ENCODE data around the gene DDI1. TPM values are rescaled to one million over a fixed set of nuclear protein-coding genes. Genes with fewer than 3 reads are reported as not detected.

DDI1 gene
- total RNA-seq, 1 donor from 2014 or later, result not detected

- no peaks in the 10 kb centered on the region for H3K9me3 Mint-ChIP-seq (ENCODE audit: unreplicated experiment)
- no peak for DNase-seq (ENCODE audit: extremely low spot score, unreplicated experiment)
- no peak for TF ChIP-seq CTCF (IDR thresholded peaks at IDR 0.05)
These were observed 20.6 kb upstream of the DDI1 start for GRCh38 chr11:104015649-104016415.

GRCh38 chr11:104024572-104024971, 11.9 kb upstream of the DDI1 start:
- Mint-ChIP-seq H3K9me3 (ENCODE audit: unreplicated experiment) (no peaks in the 10 kb centered on the region), H3K4me3 (ENCODE audit: unreplicated experiment) (no peak overlapping the region), H3K27me3 (ENCODE audit: unreplicated experiment) (no peaks in the 10 kb centered on the region), H3K36me3 (ENCODE audit: unreplicated experiment) (no peaks in the 10 kb centered on the region), H3K4me1 (ENCODE audit: unreplicated experiment) (no peaks in the 10 kb centered on the region), H3K27ac (ENCODE audit: unreplicated experiment) (no peak overlapping the region)
- DNase-seq (ENCODE audit: extremely low spot score, unreplicated experiment), result no peak
- no peak for TF ChIP-seq CTCF (IDR thresholded peaks at IDR 0.05)

More at GRCh38 chr11:104015649-104016415, 20.6 kb upstream of the DDI1 start:
- H3K4me1 Mint-ChIP-seq (ENCODE audit: unreplicated experiment), result no peaks in the 10 kb centered on the region
- no peaks in the 10 kb centered on the region for H3K36me3 Mint-ChIP-seq (ENCODE audit: unreplicated experiment)
- H3K4me3 Mint-ChIP-seq (ENCODE audit: unreplicated experiment), result no peak overlapping the region
- H3K27ac Mint-ChIP-seq (ENCODE audit: unreplicated experiment), result no peak overlapping the region
- H3K27me3 Mint-ChIP-seq (ENCODE audit: unreplicated experiment), result no peaks in the 10 kb centered on the region

GRCh38 chr11:104028476-104029263, 7.8 kb upstream of the DDI1 start:
- TF ChIP-seq CTCF (IDR thresholded peaks at IDR 0.05), result no peak
- no peaks in the 10 kb centered on the region for H3K36me3 Mint-ChIP-seq (ENCODE audit: unreplicated experiment)
- no peak for DNase-seq (ENCODE audit: extremely low spot score, unreplicated experiment)
- peaks cover 7% of the 10 kb centered on the region for H3K4me1 Mint-ChIP-seq (ENCODE audit: unreplicated experiment)
- no peak overlapping the region for H3K4me3 Mint-ChIP-seq (ENCODE audit: unreplicated experiment)
- no peaks in the 10 kb centered on the region for H3K27me3 Mint-ChIP-seq (ENCODE audit: unreplicated experiment)
- peaks cover 7% of the 10 kb centered on the region for H3K9me3 Mint-ChIP-seq (ENCODE audit: unreplicated experiment)
- H3K27ac Mint-ChIP-seq (ENCODE audit: unreplicated experiment), result no peak overlapping the region

- Mint-ChIP-seq H3K4me1 (ENCODE audit: unreplicated experiment) (peaks cover 10% of the 10 kb centered on the region), H3K9me3 (ENCODE audit: unreplicated experiment) (peaks cover 7% of the 10 kb centered on the region), H3K36me3 (ENCODE audit: unreplicated experiment) (no peaks in the 10 kb centered on the region), H3K4me3 (ENCODE audit: unreplicated experiment) (no peak overlapping the region), H3K27ac (ENCODE audit: unreplicated experiment) (no peak overlapping the region), H3K27me3 (ENCODE audit: unreplicated experiment) (no peaks in the 10 kb centered on the region)
- TF ChIP-seq CTCF (IDR thresholded peaks at IDR 0.05), result no peak
- no peak for DNase-seq (ENCODE audit: extremely low spot score, unreplicated experiment)
These were observed 3.3 kb upstream of the DDI1 start for GRCh38 chr11:104033134-104033533.

GRCh38 chr11:104033561-104033960, 2.9 kb upstream of the DDI1 start:
- DNase-seq (ENCODE audit: extremely low spot score, unreplicated experiment), result no peak
- no peak for TF ChIP-seq CTCF (IDR thresholded peaks at IDR 0.05)
- no peaks in the 10 kb centered on the region for H3K36me3 Mint-ChIP-seq (ENCODE audit: unreplicated experiment)
- peaks cover 10% of the 10 kb centered on the region for H3K4me1 Mint-ChIP-seq (ENCODE audit: unreplicated experiment)
- peaks cover 7% of the 10 kb centered on the region for H3K9me3 Mint-ChIP-seq (ENCODE audit: unreplicated experiment)
- H3K27ac Mint-ChIP-seq (ENCODE audit: unreplicated experiment), result no peak overlapping the region
- no peaks in the 10 kb centered on the region for H3K27me3 Mint-ChIP-seq (ENCODE audit: unreplicated experiment)
- no peak overlapping the region for H3K4me3 Mint-ChIP-seq (ENCODE audit: unreplicated experiment)

Measured in osteocyte (in vitro differentiated cells).